Keratinocyte (primary cell): Measurements from ENCODE around the gene HBB. TPM values are rescaled to one million over a fixed set of nuclear protein-coding genes. Genes with fewer than 3 reads are reported as not detected.

Source experiments
- DNase-seq: peaks from one replicate; pipeline ENCODE4 v3.0.0-alpha.2; 2011; ENCODE audit warnings: low read depth, missing footprints, low spot score
- FAIRE-seq: peaks from 2 replicates; lab custom pipeline; 2011; peaks lifted over from hg19 to GRCh38; lab: Jason Lieb, UNC
- H2AFZ ChIP-seq: 2 replicates; pipeline ENCODE4 v1.6.0; 2012; ENCODE audit warnings: low read length, control low read depth, inconsistent platforms; ENCODE audit not compliant: control insufficient read depth
- H3K27ac ChIP-seq: 2 replicates; pipeline ENCODE4 v1.5.1; 2011; ENCODE audit warnings: low read length; ENCODE audit not compliant: control insufficient read depth, insufficient read depth
- H3K27me3 ChIP-seq: 3 replicates; pipeline ENCODE4 v1.6.0; 2011; ENCODE audit warnings: low read length; ENCODE audit not compliant: control insufficient read depth, insufficient read depth; ENCODE audit errors: extremely low read depth
- H3K36me3 ChIP-seq, 2 experiments: 2 replicates in 1 of 2; 3 replicates in 1 of 2; pipeline ENCODE4 v1.5.1; 2011; ENCODE audit warnings: low read length in 2 of 2, mild to moderate bottlenecking in 1 of 2; ENCODE audit not compliant: control insufficient read depth in 2 of 2, insufficient read depth in 2 of 2; ENCODE audit errors: extremely low read depth in 1 of 2
- H3K4me1 ChIP-seq: 3 replicates; pipeline ENCODE4 v1.5.1; 2011; ENCODE audit warnings: low read length; ENCODE audit not compliant: control insufficient read depth, insufficient read depth; ENCODE audit errors: extremely low read depth
- H3K4me2 ChIP-seq: 3 replicates; pipeline ENCODE4 v1.6.0; 2011; ENCODE audit warnings: low read depth, low read length; ENCODE audit not compliant: control insufficient read depth, insufficient read depth; ENCODE audit errors: extremely low read depth
- H3K4me3 ChIP-seq, 3 experiments: fragments of 200-600 bp in 1 of 3; sonication (generic) in 1 of 3; 2 replicates in 2 of 3; 3 replicates in 1 of 3; pipeline ENCODE4 v1.5.1; 2011 to 2016; ENCODE audit warnings: low read length in 3 of 3, mild to moderate bottlenecking in 3 of 3, control low read depth in 2 of 3, inconsistent platforms in 1 of 3, low read depth in 1 of 3, mixed read lengths in 1 of 3, mixed run types in 1 of 3, moderate library complexity in 1 of 3; ENCODE audit not compliant: control insufficient read depth in 2 of 3, insufficient read depth in 2 of 3; ENCODE audit errors: extremely low read depth in 1 of 3
- H3K79me2 ChIP-seq: 2 replicates; pipeline ENCODE4 v1.6.0; 2012; ENCODE audit warnings: low read length; ENCODE audit not compliant: control insufficient read depth, insufficient read depth
- H3K9ac ChIP-seq: 3 replicates; pipeline ENCODE4 v1.6.0; 2011; ENCODE audit warnings: low read length; ENCODE audit not compliant: control insufficient read depth, insufficient read depth; ENCODE audit errors: extremely low read depth
- H3K9me1 ChIP-seq: 3 replicates; pipeline ENCODE4 v1.6.0; 2011; ENCODE audit warnings: low read length; ENCODE audit not compliant: control insufficient read depth, insufficient read depth; ENCODE audit errors: extremely low read depth
- H3K9me3 ChIP-seq: 2 replicates; pipeline ENCODE4 v1.5.1; 2012; ENCODE audit warnings: low read depth, low read length; ENCODE audit not compliant: control insufficient read depth
- H4K20me1 ChIP-seq: 3 replicates; pipeline ENCODE4 v1.6.0; 2011; ENCODE audit warnings: low read length; ENCODE audit not compliant: control insufficient read depth, insufficient read depth; ENCODE audit errors: extremely low read depth
- CTCF ChIP-seq, 3 experiments: IDR thresholded peaks in 1 of 3; conservative IDR thresholded peaks in 1 of 3; optimal IDR thresholded peaks in 1 of 3; 2 replicates in 2 of 3; 3 replicates in 1 of 3; pipeline versions ENCODE3 to v1.5.1; 2011; ENCODE audit warnings: low read length in 3 of 3, mild to moderate bottlenecking in 3 of 3, moderate library complexity in 2 of 3, control low read depth in 1 of 3, inconsistent platforms in 1 of 3; ENCODE audit not compliant: insufficient read depth in 2 of 3; ENCODE audit errors: extremely low read depth in 1 of 3
- EZH2 ChIP-seq: IDR thresholded peaks from one replicate; pipeline ENCODE4 v1.6.1; 2012; ENCODE audit warnings: inconsistent platforms, mild to moderate bottlenecking, low read length, moderate library complexity
- dilution Hi-C: fragments of 300-500 bp; cut with MboI; formaldehyde crosslinking; loops from one replicate; pipeline ENCODE4 v1.7.0; 2020; ENCODE audit warnings: low sequenced_read_pairs; ENCODE audit not compliant: extremely low pct_ligation_motif_present
- polyA plus RNA-seq, 5 experiments: library from polyadenylated mRNA; depleted of rRNA in 3 of 5; stranded (reverse) in 3 of 5; stranded (forward) in 1 of 5; unstranded in 1 of 5; fragments of >200 nt; gene quantifications; 1 replicate in 1 of 5; 2 replicates in 3 of 5; 3 replicates in 1 of 5; pipeline versions ENCODE4 v1.2.1 to v1.2.3, GENCODE V29; 2011 to 2012; ENCODE audit warnings: missing spikeins in 2 of 5, low read depth in 1 of 5, low replicate concordance in 1 of 5

HBB gene
- polyA plus RNA-seq, 1 donor (not counting 4 experiments of a cell fraction or from before 2014, with no cell fraction given): not detected

- no peak overlapping the region for H3K9ac ChIP-seq
- TF ChIP-seq EZH2 (no peak), CTCF (optimal IDR thresholded peaks at IDR 0.05 in 1 of 3, IDR thresholded peaks at IDR 0.05 in 1 of 3, conservative IDR thresholded peaks at IDR 0.05 in 1 of 3; ENCODE audit: extremely low read depth in 1 of 3, insufficient read depth in 2 of 3, low read length in 3 of 3) (no peak)
- no peaks in the 10 kb centered on the region for H4K20me1 ChIP-seq
- H3K27me3 ChIP-seq: no peaks in the 10 kb centered on the region
- FAIRE-seq: no peak
- no peak overlapping the region for H2AFZ ChIP-seq
- no peak overlapping the region for H3K4me2 ChIP-seq
- no peaks in the 10 kb centered on the region for H3K9me1 ChIP-seq
- dilution Hi-C loops: no loop called here
- no peaks in the 10 kb centered on the region for H3K9me3 ChIP-seq
- DNase-seq: no peak
- no peak overlapping the region for H3K27ac ChIP-seq
- H3K36me3 ChIP-seq: no peaks in the 10 kb centered on the region
- H3K79me2 ChIP-seq: no peaks in the 10 kb centered on the region
- no peak overlapping the region for H3K4me3 ChIP-seq
- no peaks in the 10 kb centered on the region for H3K4me1 ChIP-seq
These were observed 28.6 kb downstream of the HBB start for GRCh38 chr11:5198285-5198684.

- Histone ChIP-seq H3K9ac (no peak overlapping the region), H3K4me1 (no peaks in the 10 kb centered on the region), H3K79me2 (no peaks in the 10 kb centered on the region), H3K36me3 (no peaks in the 10 kb centered on the region), H3K4me3 (no peak overlapping the region), H2AFZ (no peak overlapping the region), H3K9me1 (no peaks in the 10 kb centered on the region), H3K9me3 (no peaks in the 10 kb centered on the region), H4K20me1 (no peaks in the 10 kb centered on the region), H3K27ac (no peak overlapping the region), H3K4me2 (no peak overlapping the region), H3K27me3 (no peaks in the 10 kb centered on the region)
- FAIRE-seq (no peak), DNase-seq (no peak)
- TF ChIP-seq EZH2 (no peak), CTCF (optimal IDR thresholded peaks at IDR 0.05 in 1 of 3, IDR thresholded peaks at IDR 0.05 in 1 of 3, conservative IDR thresholded peaks at IDR 0.05 in 1 of 3; ENCODE audit: extremely low read depth in 1 of 3, insufficient read depth in 2 of 3, low read length in 3 of 3) (no peak)
- dilution Hi-C loops: no loop called here
These were observed 29.3 kb downstream of the HBB start for GRCh38 chr11:5197536-5197935.
